Measurements from ENCODE around the gene TIMM23.
"Not testable (repeated sequence)": the region's sequence is repeated elsewhere in the genome, so short reads cannot be mapped to it uniquely, and the experiment has no call there.

The TIMM23 gene

DNA sequence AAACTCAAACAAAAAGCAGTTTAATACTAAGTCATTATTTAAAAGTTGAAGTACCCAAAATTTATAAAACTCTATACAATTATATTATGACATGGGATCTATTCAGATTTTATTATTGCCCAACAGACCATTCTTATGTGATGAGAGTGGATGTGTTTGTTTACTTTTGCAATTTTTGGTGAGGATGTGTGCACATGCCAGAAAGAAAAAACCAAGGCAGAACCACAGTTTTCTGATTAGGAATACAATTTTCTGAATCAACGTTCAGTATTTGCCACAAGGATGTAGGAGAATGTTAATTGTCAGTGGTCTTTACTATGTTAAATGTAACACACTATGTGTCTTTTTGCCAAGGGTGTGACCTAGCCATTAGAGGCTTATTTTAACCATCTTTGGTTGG, 9.1 kb downstream of the TIMM23 start:
- in situ Hi-C loops (cut with MboI; ENCODE audit: low pct_unique_long_range_greater_than_20kb, low sequenced_read_pairs, unreplicated experiment); DNase-seq (ENCODE audit: low spot score): not testable (repeated sequence)

DNA sequence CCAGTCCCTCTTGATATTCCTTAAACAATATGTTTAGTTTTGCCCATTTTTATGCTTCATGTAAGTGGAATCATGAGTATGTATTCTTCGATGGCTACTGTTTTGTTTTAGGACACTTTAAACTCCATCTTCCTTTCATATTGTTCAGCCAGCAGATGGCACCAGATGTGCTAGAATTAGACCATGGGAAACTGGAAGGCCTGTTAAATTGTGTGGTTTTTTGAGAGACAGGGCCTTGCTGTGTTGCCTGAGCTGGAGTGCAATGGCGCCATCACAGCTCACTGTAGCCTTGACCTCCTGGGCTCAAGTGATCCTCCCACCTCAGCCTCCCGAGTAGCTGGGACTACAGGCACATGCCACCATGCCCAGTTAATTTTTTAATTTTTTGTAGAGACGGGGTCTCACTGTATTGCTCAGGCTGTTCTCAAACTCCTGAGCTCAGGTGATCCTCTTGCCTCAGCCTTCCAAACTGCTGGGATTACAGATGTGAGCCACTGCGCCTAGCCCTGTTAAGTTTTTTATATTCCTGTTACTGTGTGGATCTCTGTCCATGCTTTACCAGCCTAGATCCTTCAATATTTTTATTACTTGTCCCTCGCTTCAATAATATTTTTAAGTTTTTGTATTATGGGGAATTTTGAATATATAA, 11.4 kb downstream of the TIMM23 start:
- DNase-seq (ENCODE audit: low spot score); in situ Hi-C loops (cut with MboI; ENCODE audit: low pct_unique_long_range_greater_than_20kb, low sequenced_read_pairs, unreplicated experiment): not testable (repeated sequence)
- TF ChIP-seq, protein P1, sequence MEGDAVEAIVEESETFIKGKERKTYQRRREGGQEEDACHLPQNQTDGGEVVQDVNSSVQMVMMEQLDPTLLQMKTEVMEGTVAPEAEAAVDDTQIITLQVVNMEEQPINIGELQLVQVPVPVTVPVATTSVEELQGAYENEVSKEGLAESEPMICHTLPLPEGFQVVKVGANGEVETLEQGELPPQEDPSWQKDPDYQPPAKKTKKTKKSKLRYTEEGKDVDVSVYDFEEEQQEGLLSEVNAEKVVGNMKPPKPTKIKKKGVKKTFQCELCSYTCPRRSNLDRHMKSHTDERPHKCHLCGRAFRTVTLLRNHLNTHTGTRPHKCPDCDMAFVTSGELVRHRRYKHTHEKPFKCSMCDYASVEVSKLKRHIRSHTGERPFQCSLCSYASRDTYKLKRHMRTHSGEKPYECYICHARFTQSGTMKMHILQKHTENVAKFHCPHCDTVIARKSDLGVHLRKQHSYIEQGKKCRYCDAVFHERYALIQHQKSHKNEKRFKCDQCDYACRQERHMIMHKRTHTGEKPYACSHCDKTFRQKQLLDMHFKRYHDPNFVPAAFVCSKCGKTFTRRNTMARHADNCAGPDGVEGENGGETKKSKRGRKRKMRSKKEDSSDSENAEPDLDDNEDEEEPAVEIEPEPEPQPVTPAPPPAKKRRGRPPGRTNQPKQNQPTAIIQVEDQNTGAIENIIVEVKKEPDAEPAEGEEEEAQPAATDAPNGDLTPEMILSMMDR (IDR thresholded peaks at IDR 0.05; ENCODE audit: extremely low read depth, insufficient read depth, missing control alignments): peak; percentile 46

DNA sequence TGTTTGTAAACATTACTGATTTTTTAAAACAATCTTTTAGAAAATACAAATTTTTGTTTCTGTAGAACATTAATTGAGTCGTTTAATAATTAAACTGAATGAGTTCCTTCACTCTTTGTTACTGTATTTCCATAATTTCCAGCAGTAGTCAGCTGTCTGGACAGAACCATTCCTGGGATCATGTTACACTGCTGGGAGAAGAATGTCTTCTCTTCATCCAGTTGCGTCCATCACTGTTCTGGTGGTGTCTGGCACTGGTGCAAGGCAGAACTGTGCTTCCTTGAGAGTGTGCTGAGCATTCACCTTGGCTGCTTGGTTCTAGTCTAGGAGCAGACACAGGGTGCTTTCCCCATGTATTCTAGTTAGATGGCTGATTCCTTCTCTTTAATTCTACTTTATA, 12.2 kb downstream of the TIMM23 start:
- DNase-seq (ENCODE audit: low spot score); in situ Hi-C loops (cut with MboI; ENCODE audit: low pct_unique_long_range_greater_than_20kb, low sequenced_read_pairs, unreplicated experiment): not testable (repeated sequence)

DNA sequence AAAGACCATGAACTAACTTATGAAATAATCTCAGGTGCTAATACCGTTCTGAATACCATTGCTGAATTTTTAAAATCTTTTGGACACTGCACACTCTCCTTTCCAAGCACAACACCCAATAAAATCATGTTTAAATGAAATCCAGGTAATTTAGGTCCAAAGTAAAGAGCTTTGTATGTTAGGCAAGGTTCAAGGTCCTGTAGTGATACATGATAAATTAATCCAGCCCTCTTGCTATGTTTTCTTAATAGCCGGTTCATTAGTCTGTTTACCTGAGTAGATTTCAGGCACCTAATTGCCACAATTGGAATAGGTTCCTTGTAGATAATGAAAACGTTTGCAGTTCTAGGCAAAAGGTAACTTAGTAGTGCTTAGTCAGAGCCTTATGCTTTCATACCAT, 13.3 kb downstream of the TIMM23 start:
- DNase-seq (ENCODE audit: low spot score); in situ Hi-C loops (cut with MboI; ENCODE audit: low pct_unique_long_range_greater_than_20kb, low sequenced_read_pairs, unreplicated experiment): not testable (repeated sequence)

DNA sequence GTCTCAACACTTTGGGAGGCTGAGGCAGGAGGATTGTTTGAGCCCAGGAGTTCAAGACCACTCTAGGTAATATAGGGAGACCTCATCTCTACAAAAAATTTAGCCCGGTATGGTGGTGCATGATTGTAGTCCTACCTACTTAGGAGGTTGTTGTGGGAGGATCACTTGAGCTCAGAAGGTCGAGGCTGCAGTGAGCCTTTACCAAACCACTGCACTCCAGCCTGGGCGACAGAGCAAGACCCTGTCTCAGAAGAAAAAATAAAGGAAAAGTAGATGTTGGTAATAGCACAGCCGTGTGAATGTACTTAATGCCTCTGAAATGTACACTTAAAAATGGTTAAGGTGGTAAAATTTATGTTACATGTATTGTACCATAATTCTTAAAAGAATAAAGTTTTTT, 25.3 kb downstream of the TIMM23 start:
- in situ Hi-C loops (cut with MboI; ENCODE audit: low pct_unique_long_range_greater_than_20kb, low sequenced_read_pairs, unreplicated experiment): no loop called here
- TF ChIP-seq, protein P1 (IDR thresholded peaks at IDR 0.05; ENCODE audit: extremely low read depth, insufficient read depth, missing control alignments): no peak
- no peak for DNase-seq (ENCODE audit: low spot score)

DNA sequence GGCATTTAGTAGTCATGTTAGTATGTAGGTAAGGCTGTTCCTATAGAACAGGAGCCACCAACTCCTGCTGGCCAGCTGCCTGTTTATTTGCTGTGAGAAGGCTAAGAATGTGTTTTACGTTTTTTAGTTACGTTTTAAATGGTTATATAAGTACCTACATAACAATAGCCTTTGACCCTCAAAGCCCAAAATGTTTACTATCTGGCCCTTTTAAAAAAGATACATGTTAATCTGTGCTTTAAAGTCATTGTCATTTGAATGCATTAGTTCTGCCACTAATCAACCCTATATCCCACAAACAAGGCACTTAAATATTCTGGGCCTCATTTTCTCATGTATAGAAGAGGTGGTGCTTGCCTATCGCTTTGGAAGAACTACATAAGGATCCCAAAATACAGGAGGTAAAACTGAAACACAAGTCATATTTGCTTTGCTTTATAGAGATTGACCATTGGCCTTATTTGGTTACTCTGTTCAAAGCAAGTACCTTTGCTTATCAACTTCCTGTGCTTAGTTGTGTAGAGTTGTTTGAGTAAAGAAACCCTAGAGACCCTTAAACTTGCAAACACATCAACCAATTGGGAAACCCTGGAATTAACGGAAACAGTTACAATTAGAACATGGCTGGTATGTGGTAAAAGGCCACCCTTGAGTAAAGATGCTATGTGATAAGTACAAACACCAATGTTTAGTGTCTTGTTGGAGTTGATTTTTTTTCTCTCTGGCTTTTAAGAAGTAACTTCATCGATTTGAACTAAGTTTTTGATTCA, 25.9 kb downstream of the TIMM23 start:
- in situ Hi-C loops (cut with MboI; ENCODE audit: low pct_unique_long_range_greater_than_20kb, low sequenced_read_pairs, unreplicated experiment): no loop called here
- DNase-seq (ENCODE audit: low spot score): no peak
- TF ChIP-seq, protein P1 (IDR thresholded peaks at IDR 0.05; ENCODE audit: extremely low read depth, insufficient read depth, missing control alignments): no peak

DNA sequence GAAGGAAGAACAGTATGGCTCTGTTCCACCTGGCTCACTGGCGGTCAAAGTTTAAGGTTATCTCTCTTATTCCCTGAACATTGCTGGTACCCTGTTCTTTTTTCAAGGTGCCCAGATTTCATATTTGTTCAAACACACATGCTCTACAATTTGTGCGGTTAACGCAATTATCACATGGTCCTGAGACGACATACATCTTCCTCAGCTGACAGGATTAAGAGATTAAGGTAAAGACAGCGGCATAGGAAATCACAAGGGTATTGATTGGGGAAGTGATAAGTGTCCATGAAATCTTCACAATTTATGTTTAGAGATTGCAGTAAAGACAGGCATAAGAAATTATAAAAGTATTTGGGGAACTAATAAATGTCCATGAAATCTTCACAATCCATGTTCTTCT, 27.7 kb downstream of the TIMM23 start:
- DNase-seq (ENCODE audit: low spot score); in situ Hi-C loops (cut with MboI; ENCODE audit: low pct_unique_long_range_greater_than_20kb, low sequenced_read_pairs, unreplicated experiment): not testable (repeated sequence)

DNA sequence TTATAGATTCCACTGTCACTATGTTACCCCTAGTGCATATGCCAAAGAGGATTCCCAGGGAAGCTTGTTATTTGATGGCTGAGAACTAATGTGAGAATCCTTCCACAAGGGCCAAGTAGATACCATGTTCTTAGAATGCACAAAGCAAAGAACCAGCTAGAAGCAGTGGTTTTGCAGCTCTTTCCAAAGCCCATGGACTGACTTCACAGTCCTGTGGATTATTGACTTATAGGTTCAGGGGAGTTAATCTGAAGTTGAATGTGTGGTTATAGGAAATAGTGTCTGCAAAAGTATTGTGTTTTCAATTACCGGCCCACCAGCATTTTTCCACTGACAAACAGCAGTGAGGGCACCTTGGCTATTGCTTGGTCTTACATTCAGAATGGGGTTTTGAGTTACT, 28.2 kb downstream of the TIMM23 start:
- in situ Hi-C loops (cut with MboI; ENCODE audit: low pct_unique_long_range_greater_than_20kb, low sequenced_read_pairs, unreplicated experiment): no loop called here
- TF ChIP-seq, protein P1 (IDR thresholded peaks at IDR 0.05; ENCODE audit: extremely low read depth, insufficient read depth, missing control alignments): no peak
- no peak for DNase-seq (ENCODE audit: low spot score)
